OCI-LY7 (cell line): Measurements from ENCODE around the gene HAGHL. TPM values are rescaled to one million over a fixed set of nuclear protein-coding genes. Genes with fewer than 3 reads are reported as not detected.
"Not testable (repeated sequence)": the region's sequence is repeated elsewhere in the genome, so short reads cannot be mapped to it uniquely, and the experiment has no call there.

Source experiments
- BruUV-seq: library from RNA; stranded (reverse); fragments of 400-500 nt; replicated peaks from 2 replicates; lab custom pipeline; 2021; lab: Mats Ljungman, UMichigan
- CTCF ChIA-PET: fragments of 300-600 bp; sonication (Branson Sonifier 250); formaldehyde crosslinking; loops from one replicate; lab custom pipeline; 2022; ENCODE audit warnings: antibody characterized with exemption; ENCODE audit not compliant: unreplicated experiment; lab: Charles Lee
- POLR2A ChIA-PET: fragments of 300-600 bp; sonication (Branson Sonifier 250); formaldehyde crosslinking; loops from one replicate; lab custom pipeline; 2022; ENCODE audit warnings: antibody characterized with exemption; lab: Charles Lee
- DNase-seq: peaks from one replicate; pipeline ENCODE4 v3.0.0-alpha.2; 2015; ENCODE audit warnings: low spot score
- H2AFZ ChIP-seq: fragments of 200-600 bp; sonication (generic), shearing (Covaris generic); 2 replicates; pipeline ENCODE4 v1.6.1; 2014; ENCODE audit warnings: mild to moderate bottlenecking, antibody characterized with exemption, low read length, moderate library complexity
- H3K27ac ChIP-seq: fragments of 200-600 bp; sonication (generic); 2 replicates; pipeline ENCODE4 v1.5.1; 2014; ENCODE audit warnings: mixed run types, low read depth, mild to moderate bottlenecking, moderate library complexity, low read length, inconsistent platforms; ENCODE audit not compliant: poor library complexity, severe bottlenecking
- H3K36me3 ChIP-seq: fragments of 200-600 bp; sonication (generic); 2 replicates; pipeline ENCODE4 v1.6.1; 2014; ENCODE audit warnings: mild to moderate bottlenecking, antibody characterized with exemption, low read length, moderate library complexity, mixed read lengths; ENCODE audit not compliant: insufficient read depth
- H3K4me1 ChIP-seq: fragments of 200-600 bp; sonication (generic); 2 replicates; pipeline ENCODE4 v1.5.1; 2014; ENCODE audit warnings: mild to moderate bottlenecking, low read length; ENCODE audit not compliant: insufficient read depth, poor library complexity, severe bottlenecking
- H3K4me2 ChIP-seq: fragments of 200-600 bp; sonication (generic); 2 replicates; pipeline ENCODE4 v1.6.1; 2014; ENCODE audit warnings: mild to moderate bottlenecking, low read length
- H3K4me3 ChIP-seq: fragments of 200-600 bp; sonication (generic); 2 replicates; pipeline ENCODE4 v1.5.1; 2014; ENCODE audit warnings: mild to moderate bottlenecking, low read depth, low read length; ENCODE audit not compliant: poor library complexity, severe bottlenecking
- H3K79me2 ChIP-seq: fragments of 200-600 bp; sonication (generic); 2 replicates; pipeline ENCODE4 v1.6.1; 2016; ENCODE audit warnings: low read depth, mild to moderate bottlenecking, low read length, moderate library complexity, mixed read lengths; ENCODE audit not compliant: insufficient read depth
- H3K9me2 ChIP-seq: fragments of 200-600 bp; sonication (generic); 2 replicates; pipeline ENCODE4 v1.6.1; 2016; ENCODE audit warnings: mild to moderate bottlenecking, low read length, mixed read lengths; ENCODE audit not compliant: insufficient read depth
- H3K9me3 ChIP-seq: fragments of 200-600 bp; sonication (generic); 2 replicates; pipeline ENCODE4 v1.6.1; 2014; ENCODE audit warnings: mild to moderate bottlenecking, mixed run types, low read length, mixed read lengths
- H4K20me1 ChIP-seq: fragments of 200-600 bp; sonication (generic); 2 replicates; pipeline ENCODE4 v1.6.1; 2014; ENCODE audit warnings: mild to moderate bottlenecking, antibody characterized with exemption, low read length, moderate library complexity, mixed read lengths; ENCODE audit not compliant: insufficient read depth
- CTCF ChIP-seq: fragments of 200-600 bp; sonication (generic); conservative IDR thresholded peaks from 2 replicates; pipeline ENCODE4 v1.5.1; 2014; ENCODE audit warnings: mild to moderate bottlenecking, antibody characterized with exemption, low read length, moderate library complexity, mixed read lengths
- EZH2phosphoT487 ChIP-seq: fragments of 200-600 bp; sonication (generic); IDR thresholded peaks from 2 replicates; pipeline ENCODE4 v1.6.1; 2018; ENCODE audit warnings: low read depth, borderline replicate concordance, mild to moderate bottlenecking, mixed run types, antibody characterized with exemption, low read length, moderate library complexity, mixed read lengths
- intact Hi-C: fragments of 100-400 bp; cut with micrococcal nuclease; formaldehyde crosslinking; loops from one replicate; pipeline ENCODE4 v1.10.0; 2022; ENCODE audit not compliant: unreplicated experiment
- total RNA-seq, 2 experiments: library from RNA; depleted of rRNA in 1 of 2; stranded (reverse); fragments of >200 nt in 1 of 2; shearing (Covaris generic) in 1 of 2; gene quantifications; 2 replicates each; pipeline ENCODE4 v1.2.3, GENCODE V29; 2014 to 2022

HAGHL gene
- total RNA-seq, 2 experiments from 2014 or later: 30.8 to 57.9 TPM

GRCh38 chr16:689175-689897 is 37.6 kb upstream of the HAGHL start:
- Histone ChIP-seq H3K4me2 (peak overlapping the region; percentile 91), H3K9me2 (no peaks in the 10 kb centered on the region), H3K36me3 (peaks cover 20% of the 10 kb centered on the region), H3K4me3 (peak overlapping the region; percentile 97), H3K4me1 (peaks cover 24% of the 10 kb centered on the region), H2AFZ (no peak overlapping the region), H3K9me3 (no peaks in the 10 kb centered on the region), H4K20me1 (no peaks in the 10 kb centered on the region), H3K79me2 (0 out of 2 replicates have a peak, but pooled peaks cover 8% of the 10 kb centered on the region), H3K27ac (peak overlapping the region; percentile 29)
- CTCF ChIA-PET: interaction anchor here (0.9 kb wide), 1 partner anchor 9 kb away, joined by 4 read pairs; the partner anchor contains the start of gene STUB1
- intact Hi-C loops: no loop called here
- POLR2A ChIA-PET: no interaction called here
- BruUV-seq: no TSS peak
- no peak for TF ChIP-seq CTCF
- TF ChIP-seq EZH2phosphoT487: no peak
- DNase-seq: no peak

GRCh38 chr16:691242-691641 is 35.7 kb upstream of the HAGHL start:
- H3K4me3 ChIP-seq, H3K9me3 ChIP-seq, H3K27ac ChIP-seq, H3K79me2 ChIP-seq, intact Hi-C loops, H4K20me1 ChIP-seq, H2AFZ ChIP-seq, H3K9me2 ChIP-seq, CTCF ChIA-PET, H3K4me2 ChIP-seq, POLR2A ChIA-PET, DNase-seq, BruUV-seq: not testable (repeated sequence)
- H3K4me1 ChIP-seq: peaks cover 27% of the 10 kb centered on the region
- H3K36me3 ChIP-seq: peaks cover 10% of the 10 kb centered on the region

- Histone ChIP-seq H2AFZ (no peak overlapping the region), H3K9me2 (no peaks in the 10 kb centered on the region), H3K4me3 (no peak overlapping the region), H3K9me3 (no peaks in the 10 kb centered on the region), H4K20me1 (no peaks in the 10 kb centered on the region), H3K36me3 (no peaks in the 10 kb centered on the region; the same call in 1 of the 2 replicates), H3K4me1 (peaks cover 27% of the 10 kb centered on the region), H3K27ac (no peak overlapping the region), H3K4me2 (no peak overlapping the region), H3K79me2 (0 out of 2 replicates have a peak, but pooled peaks cover 8% of the 10 kb centered on the region)
- no peak for TF ChIP-seq CTCF
- no peak for TF ChIP-seq EZH2phosphoT487
- ChIA-PET POLR2A (no interaction called here), CTCF (interaction anchor here (0.5 kb wide), 1 partner anchor 20 kb away, joined by 4 read pairs; no protein-coding TSS in a partner anchor)
- no TSS peak for BruUV-seq
- no peak for DNase-seq
- intact Hi-C loops: no loop called here
These were observed 34.4 kb upstream of the HAGHL start for GRCh38 chr16:692356-693108.
